GM20000 (cell line): ENCODE measurements around the gene INHBC.

Experiments
- DNase-seq: peaks from one replicate; pipeline ENCODE4 v3.0.0; 2012; ENCODE audit warnings: low spot score
- CTCF ChIP-seq: IDR thresholded peaks from 2 replicates; pipeline ENCODE4 v1.5.1; 2012; ENCODE audit warnings: mild to moderate bottlenecking, control low read depth; ENCODE audit errors: extremely low read depth, missing control alignments

INHBC gene

GRCh38 chr12:57455374-57456144 is 21.0 kb downstream of the INHBC start:
- no peak for DNase-seq
- no peak for TF ChIP-seq CTCF

GRCh38 chr12:57456145-57456700 is 21.6 kb downstream of the INHBC start:
- peak; percentile 70 for TF ChIP-seq CTCF
- DNase-seq: no peak

DNA sequence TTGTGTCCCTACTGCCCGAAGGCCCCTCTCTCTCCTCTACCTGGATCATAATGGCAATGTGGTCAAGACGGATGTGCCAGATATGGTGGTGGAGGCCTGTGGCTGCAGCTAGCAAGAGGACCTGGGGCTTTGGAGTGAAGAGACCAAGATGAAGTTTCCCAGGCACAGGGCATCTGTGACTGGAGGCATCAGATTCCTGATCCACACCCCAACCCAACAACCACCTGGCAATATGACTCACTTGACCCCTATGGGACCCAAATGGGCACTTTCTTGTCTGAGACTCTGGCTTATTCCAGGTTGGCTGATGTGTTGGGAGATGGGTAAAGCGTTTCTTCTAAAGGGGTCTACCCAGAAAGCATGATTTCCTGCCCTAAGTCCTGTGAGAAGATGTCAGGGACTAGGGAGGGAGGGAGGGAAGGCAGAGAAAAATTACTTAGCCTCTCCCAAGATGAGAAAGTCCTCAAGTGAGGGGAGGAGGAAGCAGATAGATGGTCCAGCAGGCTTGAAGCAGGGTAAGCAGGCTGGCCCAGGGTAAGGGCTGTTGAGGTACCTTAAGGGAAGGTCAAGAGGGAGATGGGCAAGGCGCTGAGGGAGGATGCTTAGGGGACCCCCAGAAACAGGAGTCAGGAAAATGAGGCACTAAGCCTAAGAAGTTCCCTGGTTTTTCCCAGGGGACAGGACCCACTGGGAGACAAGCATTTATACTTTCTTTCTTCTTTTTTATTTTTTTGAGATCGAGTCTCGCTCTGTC is 22.3 kb downstream of the INHBC start:
- no peak for DNase-seq
- no peak for TF ChIP-seq CTCF

DNA sequence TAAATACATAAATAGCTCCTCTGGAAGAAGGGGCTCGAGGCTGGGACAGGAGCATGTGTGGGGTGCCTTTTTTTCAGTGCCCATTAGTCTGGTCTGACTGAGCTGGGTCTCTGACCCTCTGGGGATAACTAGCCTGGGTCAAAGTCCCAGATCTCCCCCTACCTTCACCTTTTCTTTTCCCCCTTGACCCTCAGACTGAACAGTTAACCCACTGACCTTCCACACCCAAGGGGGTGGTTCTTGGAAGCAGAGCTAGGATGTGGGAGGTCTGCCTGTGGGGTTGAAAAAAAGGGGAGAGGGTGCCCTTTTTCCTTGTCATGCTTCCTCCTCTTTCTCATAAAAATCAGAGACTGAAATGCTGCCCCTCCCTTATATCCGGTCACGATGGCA is 24.1 kb downstream of the INHBC start:
- TF ChIP-seq CTCF: no peak

GRCh38 chr12:57459055-57459749 is 24.6 kb downstream of the INHBC start:
- peak; percentile 90 for TF ChIP-seq CTCF
- DNase-seq: peak; percentile 87

More for the DNA sequence above, 24.1 kb downstream of the INHBC start:
- no peak for DNase-seq

- DNase-seq: peak; percentile 71
- no peak for TF ChIP-seq CTCF
These were observed 25.3 kb downstream of the INHBC start, which contains the start of gene GLI1 for GRCh38 chr12:57459750-57460467. Gene GLI1 (plus strand): TSS chr12:57459785. CDS start chr12:57463692, 3,907 bp downstream.
